DLD1 (cell line): Measurements from ENCODE around the gene ZNF28.
"Not testable (repeated sequence)": the region's sequence is repeated elsewhere in the genome, so short reads cannot be mapped to it uniquely, and the experiment has no call there.

Experiments
- in situ Hi-C: cut with HindIII; loops from 2 replicates; pipeline ENCODE4 v1.10.0; 2017; ENCODE audit warnings: low sequenced_read_pairs

The ZNF28 gene

DNA sequence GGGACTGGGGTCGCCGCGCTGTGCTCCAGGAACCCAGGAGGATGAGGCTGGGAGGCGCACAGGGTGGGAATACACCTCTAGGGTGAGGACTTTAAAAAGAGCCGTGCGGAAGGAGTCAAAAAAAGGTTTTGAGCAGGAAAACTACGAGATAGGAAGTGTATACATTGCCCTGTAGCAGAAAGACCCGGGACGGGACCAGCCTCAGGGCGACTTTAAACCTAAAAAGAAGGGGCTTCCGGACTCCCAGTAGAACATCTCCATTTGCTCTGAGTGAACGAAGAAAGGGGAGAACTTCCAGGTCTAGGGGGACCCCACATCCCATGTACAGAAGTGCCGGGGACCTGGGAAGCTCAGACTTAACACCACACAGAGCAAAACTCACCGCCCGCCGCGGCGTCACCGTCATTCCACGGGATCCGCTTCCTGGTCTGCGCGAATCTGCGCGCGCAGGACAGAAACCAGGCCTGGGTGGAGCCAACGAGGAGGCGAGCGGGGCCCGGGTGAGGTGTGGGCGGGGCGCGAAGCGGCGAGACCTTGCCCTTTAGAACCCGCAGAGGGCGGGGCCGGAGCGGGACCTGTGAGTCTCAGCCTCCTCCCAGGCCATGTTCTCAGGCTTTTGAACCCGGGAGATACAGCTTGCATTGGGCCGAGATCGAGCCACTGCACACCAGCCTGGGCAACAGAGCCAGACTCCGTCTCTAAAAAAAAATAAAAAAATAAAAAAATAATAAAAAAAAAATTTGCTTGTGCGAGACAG is at the start of gene ZNF28:
ZNF28 (minus strand) TSS at position 430 of the 757 bp plus-strand sequence. CDS start 3,675 bp downstream, outside the sequence.
- in situ Hi-C loops, result not testable (repeated sequence)

GRCh38 chr19:52868031-52868430 is 46.6 kb upstream of the ZNF28 start:
- in situ Hi-C loops, result not testable (repeated sequence)

DNA sequence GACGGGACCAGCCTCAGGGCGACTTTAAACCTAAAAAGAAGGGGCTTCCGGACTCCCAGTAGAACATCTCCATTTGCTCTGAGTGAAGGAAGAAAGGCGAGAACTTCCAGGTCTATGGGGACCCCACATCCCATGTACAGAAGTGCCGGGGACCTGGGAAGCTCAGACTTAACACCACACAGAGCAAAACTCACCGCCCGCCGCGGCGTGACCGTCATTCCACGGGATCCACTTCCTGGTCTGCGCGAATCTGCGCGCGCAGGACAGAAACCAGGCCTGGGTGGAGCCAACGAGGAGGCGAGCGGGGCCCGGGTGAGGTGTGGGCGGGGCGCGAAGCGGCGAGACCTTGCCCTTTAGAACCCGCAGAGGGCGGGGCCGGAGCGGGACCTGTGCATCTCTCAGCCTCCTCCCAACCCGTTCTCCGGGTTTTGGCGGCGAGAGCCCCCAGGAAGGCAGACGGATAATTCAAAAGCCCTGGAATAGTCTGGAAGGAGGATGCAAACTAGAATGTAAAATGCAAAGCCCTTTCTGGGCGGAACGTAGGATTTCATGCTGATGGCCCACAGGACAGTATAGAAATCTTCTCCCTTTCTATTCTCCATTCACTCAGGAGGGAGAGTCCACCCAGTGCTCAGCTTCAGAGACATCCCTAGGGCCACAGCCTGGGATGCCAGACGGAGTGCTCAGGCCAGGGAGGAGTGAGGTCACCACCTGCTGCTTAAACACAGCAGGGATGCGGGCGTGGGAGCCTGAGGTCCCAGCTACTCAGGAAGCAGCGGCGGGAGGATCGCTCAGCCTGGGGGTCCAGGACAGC is 36.2 kb upstream of the ZNF28 start, which contains the start of gene ZNF468:
ZNF468 (minus strand) TSS at position 242 of the 814 bp plus-strand sequence. CDS start 3,347 bp downstream, outside the sequence.
- in situ Hi-C loops, result not testable (repeated sequence)

GRCh38 chr19:52856540-52857377 is 35.3 kb upstream of the ZNF28 start:
- in situ Hi-C loops, result not testable (repeated sequence)

DNA sequence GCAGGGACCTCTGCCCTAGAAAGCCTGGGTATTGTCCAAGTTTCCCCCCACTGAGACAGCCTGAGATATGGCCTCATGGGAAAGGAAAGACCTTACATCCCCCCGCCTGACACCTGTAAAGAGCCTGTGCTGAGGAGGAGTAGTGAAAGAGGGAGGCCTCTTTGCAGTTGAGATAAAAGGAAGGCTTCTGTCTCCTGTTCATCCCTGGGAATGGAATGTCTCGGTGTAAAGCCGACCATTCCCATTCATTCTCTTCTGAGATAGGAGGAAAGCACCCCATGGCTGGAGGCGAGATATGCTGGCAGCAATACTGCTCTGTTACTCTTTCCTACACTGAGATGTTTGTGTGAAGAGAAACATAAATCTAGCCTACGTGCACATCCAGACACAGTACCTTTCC is 25.9 kb upstream of the ZNF28 start:
- in situ Hi-C loops, result not testable (repeated sequence)

DNA sequence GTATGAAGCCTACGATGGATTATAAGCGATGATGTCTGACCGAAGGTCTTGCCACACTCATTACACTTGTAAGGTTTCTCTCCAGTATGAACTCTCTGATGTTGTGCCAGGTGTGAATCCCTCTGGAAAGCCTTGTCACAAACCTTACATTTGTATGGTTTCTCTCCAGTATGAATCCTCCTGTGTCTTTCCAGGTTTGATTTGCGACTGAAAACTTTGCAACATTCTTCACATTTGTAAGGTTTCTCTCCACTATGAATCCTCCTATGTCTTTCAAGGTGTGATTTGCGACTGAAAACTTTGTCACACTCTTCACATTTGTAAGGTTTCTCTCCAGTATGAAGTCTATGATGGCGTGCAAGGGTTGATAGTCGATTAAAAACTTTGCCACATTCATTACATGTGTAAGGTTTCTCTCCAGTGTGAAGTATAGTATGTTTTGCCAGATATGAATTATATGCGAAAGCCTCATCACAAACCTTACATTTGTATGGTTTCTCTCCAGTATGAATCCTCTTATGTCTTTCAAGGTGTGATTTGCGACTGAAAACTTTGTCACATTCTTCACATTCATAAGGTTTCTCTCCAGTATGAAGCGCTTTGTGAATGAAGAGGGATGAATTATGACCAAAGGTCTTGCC is 19.5 kb upstream of the ZNF28 start:
- in situ Hi-C loops, result not testable (repeated sequence)

DNA sequence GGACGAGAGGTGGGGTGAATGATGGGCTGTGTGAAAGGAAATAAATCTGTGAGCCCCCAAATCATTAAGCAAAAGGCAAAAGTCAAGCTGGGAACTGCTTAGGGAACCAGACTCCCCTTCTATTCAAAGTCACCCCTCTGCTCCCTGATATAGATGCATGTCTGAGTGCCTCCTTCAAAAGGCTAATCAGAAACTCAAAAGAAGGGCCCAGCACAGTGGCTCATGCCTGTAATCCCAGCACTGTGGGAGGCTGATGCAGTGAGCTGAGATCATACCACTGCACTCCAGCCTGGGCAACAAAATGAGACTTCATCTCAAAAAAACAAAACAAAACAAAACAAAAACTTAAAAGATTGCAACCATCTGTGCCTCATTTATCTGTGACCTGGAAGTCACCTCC is 12.9 kb upstream of the ZNF28 start:
- in situ Hi-C loops, result not testable (repeated sequence)

- in situ Hi-C loops, result not testable (repeated sequence)
Measured at GRCh38 chr19:52833541-52833940, 12.1 kb upstream of the ZNF28 start.

DNA sequence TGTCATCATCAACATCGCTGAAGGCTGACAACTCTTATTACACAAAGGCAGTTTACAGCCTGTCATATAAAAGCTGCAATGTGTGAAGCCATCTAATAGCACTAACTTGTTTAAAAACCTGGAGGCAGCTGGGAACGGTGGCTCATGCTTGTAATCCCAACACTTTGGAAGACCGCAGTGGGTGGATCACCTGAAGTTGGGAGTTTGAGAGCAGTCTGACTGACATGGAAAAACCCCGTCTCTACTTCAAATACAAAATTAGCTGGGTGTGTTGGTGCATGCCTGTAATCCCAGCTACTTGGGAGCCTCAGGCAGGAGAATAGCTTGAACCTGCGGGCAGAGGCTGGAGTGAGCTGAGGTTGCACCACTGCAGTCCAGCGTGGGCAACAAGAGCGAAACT is 8.4 kb upstream of the ZNF28 start:
- in situ Hi-C loops, result not testable (repeated sequence)

GRCh38 chr19:52825765-52826164 is 4.3 kb upstream of the ZNF28 start:
- in situ Hi-C loops, result no loop called here

GRCh38 chr19:52823676-52824075 is 2.2 kb upstream of the ZNF28 start:
- in situ Hi-C loops, result no loop called here

DNA sequence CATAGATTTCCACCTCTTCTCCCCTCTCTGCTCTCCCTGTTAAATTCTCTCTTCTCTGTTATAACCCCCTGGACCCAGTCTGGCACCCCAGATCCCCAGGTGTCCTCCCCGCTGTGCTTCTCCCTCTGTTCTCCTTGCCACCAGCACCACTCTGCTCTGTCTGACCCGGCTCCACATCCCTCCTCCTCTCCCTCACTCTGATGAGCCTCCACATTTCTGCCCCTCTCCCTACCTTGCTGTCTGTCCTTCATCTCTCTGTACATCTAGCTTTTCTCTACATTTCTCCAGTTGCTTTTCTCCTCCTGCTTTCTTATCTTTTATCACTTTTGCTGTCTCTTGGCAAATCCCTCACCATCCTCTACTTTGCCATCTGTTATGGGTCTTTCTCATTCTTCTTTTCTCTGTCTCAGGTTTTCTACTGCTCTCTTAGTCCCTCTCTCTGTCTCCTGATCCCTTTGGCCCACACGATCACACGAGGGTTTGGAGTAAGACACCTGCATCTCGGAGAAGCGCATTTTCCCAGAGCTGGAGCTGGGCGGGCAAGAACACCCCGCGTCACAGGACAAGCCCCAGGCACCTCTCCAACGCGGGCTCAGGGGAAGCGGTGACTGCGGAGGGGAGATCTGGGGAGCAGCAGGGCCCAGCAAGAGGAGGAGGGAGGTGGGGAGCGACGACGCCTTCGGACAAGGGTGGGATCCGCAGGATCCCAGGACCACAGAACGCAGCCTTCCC is 795 bp downstream of the ZNF28 start:
- in situ Hi-C loops, result not testable (repeated sequence)

DNA sequence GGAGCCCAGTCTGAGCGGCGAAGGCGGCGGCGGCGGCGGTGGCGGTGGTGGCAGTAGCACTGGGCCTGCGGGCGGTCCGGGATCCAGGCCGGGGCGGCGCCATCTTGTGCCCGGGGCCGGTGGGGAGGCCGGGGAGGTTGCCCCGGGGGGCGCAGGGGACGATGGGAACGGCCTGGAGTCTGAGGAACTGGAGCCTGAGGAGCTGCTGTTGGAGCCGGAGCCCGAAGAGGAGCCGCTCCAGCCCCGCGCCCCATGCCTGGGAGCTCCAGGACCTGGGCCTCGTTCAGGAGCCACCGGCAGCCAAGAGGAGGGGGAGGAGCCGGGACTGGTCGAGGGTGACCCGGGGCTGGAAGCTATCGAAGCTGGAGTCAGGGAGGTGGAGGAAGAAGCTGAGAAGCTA is 11.6 kb downstream of the ZNF28 start:
- in situ Hi-C loops, result no loop called here

GRCh38 chr19:52799950-52800640 is 21.3 kb downstream of the ZNF28 start:
- in situ Hi-C loops, result not testable (repeated sequence)

GRCh38 chr19:52789440-52789839 is 32.0 kb downstream of the ZNF28 start:
- in situ Hi-C loops, result no loop called here

- in situ Hi-C loops, result not testable (repeated sequence)
Measured at GRCh38 chr19:52786464-52787354, 34.7 kb downstream of the ZNF28 start, which contains the start of gene ZNF600. Gene ZNF600 (minus strand): TSS chr19:52786791. CDS start chr19:52778888, 7,903 bp downstream.

- in situ Hi-C loops, result no loop called here
Measured at GRCh38 chr19:52786078-52786463, 35.4 kb downstream of the ZNF28 start.

- in situ Hi-C loops, result no loop called here
Measured at GRCh38 chr19:52785506-52785905, 35.9 kb downstream of the ZNF28 start.
